Ovary (tissue), 9 donors: ENCODE measurements around the gene STIMATE. TPM values are rescaled to one million over a fixed set of nuclear protein-coding genes. Genes with fewer than 3 reads are reported as not detected.

Source experiments
- DNase-seq, 5 donors: peaks; one replicate each; pipeline ENCODE4 v3.0.0-alpha.2; 2019 to 2020
- H3K27ac ChIP-seq, 2 donors: fragments of 200-600 bp; one replicate each; pipeline versions ENCODE4 v1.5.1 to v1.8.0; 2019 to 2022
- H3K27me3 ChIP-seq: fragments of 200-600 bp; one replicate; pipeline ENCODE4 v1.8.0; 2022
- H3K36me3 ChIP-seq: fragments of 200-600 bp; sonication (generic); one replicate; pipeline ENCODE4 v1.5.1; 2019
- H3K4me1 ChIP-seq: one replicate; pipeline ENCODE4 v1.8.1; 2013; ENCODE audit warnings: mild to moderate bottlenecking, moderate library complexity; ENCODE audit not compliant: insufficient read depth
- H3K4me3 ChIP-seq: fragments of 200-600 bp; sonication (generic); one replicate; pipeline ENCODE4 v1.5.1; 2017
- H3K9me3 ChIP-seq, 2 donors: fragments of 200-600 bp in 1 of 2; sonication (generic) in 1 of 2; one replicate each; pipeline versions ENCODE4 v1.5.1 to v1.8.1; 2013 to 2019; ENCODE audit warnings: mild to moderate bottlenecking in 1 of 2, moderate library complexity in 1 of 2
- EP300 ChIP-seq: sonication (generic); formaldehyde crosslinking; IDR thresholded peaks from one replicate; pipeline ENCODE4 v1.6.1; 2017; ENCODE audit warnings: antibody characterized with exemption
- POLR2A ChIP-seq: fragments of 450-650 bp; IDR thresholded peaks from one replicate; pipeline ENCODE4 v1.6.1; 2017; ENCODE audit warnings: antibody characterized with exemption, mild to moderate bottlenecking, moderate library complexity
- WGBS, 3 donors: extraction: QIAGEN DNeasy Blood & Tissue Kit in 1 of 3; methylation state at CpG; one replicate each; pipeline versions ENCODE4 v1.1.5 to v1.1.7; 2013 to 2017; 5-methylcytosine and 5-hydroxymethylcytosine counted together
- intact Hi-C, 4 donors: fragments of 100-400 bp; cut with DNase I; formaldehyde crosslinking; loops; one replicate each; pipeline versions ENCODE4 v1.11.0 to v1.15.1; 2022 to 2023
- polyA plus RNA-seq, 2 donors: library from polyadenylated mRNA; stranded (reverse); fragments of 200-250 nt in 1 of 2; fragments of 350-450 nt in 1 of 2; fragmentation: Illumina TruSeq in 1 of 2; extraction: RNeasy Lipid Tissue Mini Kit (QIAGEN cat#74804) in 1 of 2; gene quantifications; one replicate each; pipeline ENCODE4 v1.2.3, GENCODE V29; 2013 to 2014
- total RNA-seq, 7 donors: library from RNA; depleted of rRNA in 2 of 7; stranded (reverse); fragments of >200 nt in 2 of 7; fragmentation: NEBNext Ultra II Directional in 3 of 7; extraction: Animal tissue kit (Norgen Biotek cat#: 25700) in 3 of 7; gene quantifications; one replicate each; pipeline versions ENCODE4 v1.1.0 to v1.2.4, GENCODE V29; 2016 to 2023
- TF ChIP-seq, protein P1 (sequence below), 3 donors: fragments of 450-650 bp in 2 of 3; fragments of 200-600 bp in 1 of 3; IDR thresholded peaks; one replicate each; pipeline versions ENCODE4 v1.5.1 to v1.8.0; 2016 to 2022; ENCODE audit warnings: antibody characterized with exemption in 3 of 3, mild to moderate bottlenecking in 1 of 3
- donor health status: DM: no; HTN: no; CAD: no; lungs with moderate emphysema.
- donor health status: DM: no; HTN: no; CAD: no.
- donor health status: Bipolar disorder and iron deficiency.
- donor health status: DM: yes; HTN: yes; CAD: no.
- donor health status: DM: no; HTN: no; CAD: no.
- donor health status: DM: yes; HTN: yes; CAD: no.

STIMATE gene
- total and polyA plus RNA-seq, 9 donors: 7.4 to 29.9 (median 17.1) TPM

DNA sequence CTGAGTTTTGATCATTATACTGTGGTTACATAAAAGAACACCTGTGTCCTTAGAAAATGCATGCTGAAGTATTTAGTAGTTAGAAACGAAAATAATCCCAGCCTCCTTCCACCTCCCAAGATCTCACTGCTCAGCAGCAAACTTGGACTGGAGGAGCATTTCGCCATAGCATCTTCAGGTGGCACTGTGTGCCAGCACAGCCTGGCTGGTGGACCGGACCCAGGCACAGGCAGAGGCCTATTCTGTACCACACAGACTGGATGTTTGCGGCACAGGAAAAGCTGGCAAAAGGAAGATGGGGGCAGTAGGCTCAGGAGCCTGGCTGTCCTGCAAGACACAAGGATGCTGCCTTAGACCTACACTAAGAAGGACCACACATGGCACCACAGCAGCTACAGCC, 10.2 kb downstream of the STIMATE start:
- no peak overlapping the region for H3K27ac ChIP-seq
- DNase-seq: no peak
- H3K36me3 ChIP-seq: no peaks in the 10 kb centered on the region
- intact Hi-C loops: no loop called here
- WGBS, 3 donors: 83 to 92% (median 91%) methylated on average over 4 of the region's 4 CpGs
- TF ChIP-seq POLR2A (no peak), EP300 (no peak)
- TF ChIP-seq, protein P1, sequence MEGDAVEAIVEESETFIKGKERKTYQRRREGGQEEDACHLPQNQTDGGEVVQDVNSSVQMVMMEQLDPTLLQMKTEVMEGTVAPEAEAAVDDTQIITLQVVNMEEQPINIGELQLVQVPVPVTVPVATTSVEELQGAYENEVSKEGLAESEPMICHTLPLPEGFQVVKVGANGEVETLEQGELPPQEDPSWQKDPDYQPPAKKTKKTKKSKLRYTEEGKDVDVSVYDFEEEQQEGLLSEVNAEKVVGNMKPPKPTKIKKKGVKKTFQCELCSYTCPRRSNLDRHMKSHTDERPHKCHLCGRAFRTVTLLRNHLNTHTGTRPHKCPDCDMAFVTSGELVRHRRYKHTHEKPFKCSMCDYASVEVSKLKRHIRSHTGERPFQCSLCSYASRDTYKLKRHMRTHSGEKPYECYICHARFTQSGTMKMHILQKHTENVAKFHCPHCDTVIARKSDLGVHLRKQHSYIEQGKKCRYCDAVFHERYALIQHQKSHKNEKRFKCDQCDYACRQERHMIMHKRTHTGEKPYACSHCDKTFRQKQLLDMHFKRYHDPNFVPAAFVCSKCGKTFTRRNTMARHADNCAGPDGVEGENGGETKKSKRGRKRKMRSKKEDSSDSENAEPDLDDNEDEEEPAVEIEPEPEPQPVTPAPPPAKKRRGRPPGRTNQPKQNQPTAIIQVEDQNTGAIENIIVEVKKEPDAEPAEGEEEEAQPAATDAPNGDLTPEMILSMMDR (IDR thresholded peaks at IDR 0.05): no peak
- no peak overlapping the region for H3K4me3 ChIP-seq
- no peaks in the 10 kb centered on the region for H3K9me3 ChIP-seq
- peaks cover 7% of the 10 kb centered on the region for H3K4me1 ChIP-seq
- H3K27me3 ChIP-seq: no peaks in the 10 kb centered on the region

GRCh38 chr3:52886049-52886730, 11.2 kb downstream of the STIMATE start:
- Histone ChIP-seq H3K4me3 (no peak overlapping the region), H3K9me3 (no peaks in the 10 kb centered on the region), H3K27ac (no peak overlapping the region), H3K27me3 (no peaks in the 10 kb centered on the region), H3K36me3 (no peaks in the 10 kb centered on the region), H3K4me1 (peaks cover 3% of the 10 kb centered on the region)
- no peak for DNase-seq
- 87 to 91% (median 89%) methylated on average over 5 of the region's 5 CpGs for WGBS, 3 donors
- TF ChIP-seq EP300: no peak
- TF ChIP-seq, protein P1 (IDR thresholded peaks at IDR 0.05): no peak
- TF ChIP-seq POLR2A: no peak
- intact Hi-C loops: no loop called here

DNA sequence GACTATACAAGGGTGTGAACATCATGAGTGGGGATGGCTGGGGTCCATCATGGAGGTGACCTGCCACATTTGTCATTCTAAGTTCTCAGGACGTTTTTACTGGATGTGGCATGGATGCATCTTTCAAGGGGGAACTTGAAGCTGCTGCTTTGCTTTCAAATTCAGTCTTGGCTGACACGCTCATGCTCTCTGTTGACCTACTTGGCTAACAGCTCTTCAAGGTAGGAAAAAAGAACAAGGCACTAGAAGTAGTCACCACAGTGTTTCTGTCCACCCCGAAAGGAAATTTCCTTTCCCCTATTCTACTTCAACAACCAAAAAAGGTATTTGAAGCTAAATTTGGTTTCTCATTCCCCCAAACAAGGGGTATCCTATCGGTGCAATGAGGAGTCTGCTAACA, 15.0 kb downstream of the STIMATE start:
- no peak overlapping the region for H3K27ac ChIP-seq
- WGBS, 3 donors: 90 to 94% (median 91%) methylated on average over 4 of the region's 4 CpGs
- no peak overlapping the region for H3K4me3 ChIP-seq
- peaks cover 1% of the 10 kb centered on the region for H3K4me1 ChIP-seq
- DNase-seq: no peak
- TF ChIP-seq EP300: no peak
- TF ChIP-seq, protein P1 (IDR thresholded peaks at IDR 0.05): no peak
- no peak for TF ChIP-seq POLR2A
- intact Hi-C loops: no loop called here
- H3K36me3 ChIP-seq: no peaks in the 10 kb centered on the region
- no peaks in the 10 kb centered on the region for H3K9me3 ChIP-seq
- no peaks in the 10 kb centered on the region for H3K27me3 ChIP-seq

GRCh38 chr3:52881871-52882270, 15.5 kb downstream of the STIMATE start:
- 78 to 90% (median 87%) methylated on average over 4 of the region's 4 CpGs for WGBS, 3 donors
- no peak for DNase-seq
- Histone ChIP-seq H3K4me1 (peaks cover 1% of the 10 kb centered on the region), H3K27ac (no peak overlapping the region), H3K27me3 (no peaks in the 10 kb centered on the region), H3K36me3 (no peaks in the 10 kb centered on the region), H3K4me3 (no peak overlapping the region), H3K9me3 (no peaks in the 10 kb centered on the region)
- intact Hi-C loops: no loop called here
- TF ChIP-seq POLR2A: no peak

DNA sequence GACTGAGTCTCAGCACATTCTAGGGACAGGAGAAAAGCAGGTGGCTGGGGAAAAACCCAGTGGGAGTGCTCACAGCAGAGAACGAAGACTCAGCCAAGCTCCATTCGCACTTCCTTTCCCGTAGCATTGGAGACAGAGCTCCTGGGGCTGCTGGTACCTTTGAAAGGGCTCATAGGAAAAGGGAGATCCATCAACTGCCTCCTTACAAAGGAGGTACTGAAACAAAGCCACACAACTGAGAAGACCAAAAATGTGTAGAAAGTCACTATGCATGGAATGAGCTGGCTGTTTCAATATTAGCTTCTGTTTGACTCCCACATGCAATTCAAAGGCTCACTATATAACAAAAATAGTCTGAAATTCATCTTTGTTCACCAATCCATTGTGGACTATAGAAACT, 16.9 kb downstream of the STIMATE start:
- DNase-seq: no peak
- no peaks in the 10 kb centered on the region for H3K36me3 ChIP-seq
- H3K4me3 ChIP-seq: no peak overlapping the region
- peaks cover 3% of the 10 kb centered on the region for H3K4me1 ChIP-seq
- no peaks in the 10 kb centered on the region for H3K9me3 ChIP-seq
- 88 to 90% (median 89%) methylated on average over 3 of the region's 3 CpGs for WGBS, 3 donors
- intact Hi-C loops: no loop called here
- H3K27ac ChIP-seq: no peak overlapping the region
- H3K27me3 ChIP-seq: no peaks in the 10 kb centered on the region
- TF ChIP-seq, protein P1 (IDR thresholded peaks at IDR 0.05): no peak
- TF ChIP-seq POLR2A (no peak), EP300 (no peak)
